GF-D8 (cell line): Measurements from ENCODE around the gene UBE2L5.

Experiments
- DNase-seq: peaks from one replicate; lab custom pipeline; 2025; lab: John Stamatoyannopoulos, UW

Gene UBE2L5

DNA sequence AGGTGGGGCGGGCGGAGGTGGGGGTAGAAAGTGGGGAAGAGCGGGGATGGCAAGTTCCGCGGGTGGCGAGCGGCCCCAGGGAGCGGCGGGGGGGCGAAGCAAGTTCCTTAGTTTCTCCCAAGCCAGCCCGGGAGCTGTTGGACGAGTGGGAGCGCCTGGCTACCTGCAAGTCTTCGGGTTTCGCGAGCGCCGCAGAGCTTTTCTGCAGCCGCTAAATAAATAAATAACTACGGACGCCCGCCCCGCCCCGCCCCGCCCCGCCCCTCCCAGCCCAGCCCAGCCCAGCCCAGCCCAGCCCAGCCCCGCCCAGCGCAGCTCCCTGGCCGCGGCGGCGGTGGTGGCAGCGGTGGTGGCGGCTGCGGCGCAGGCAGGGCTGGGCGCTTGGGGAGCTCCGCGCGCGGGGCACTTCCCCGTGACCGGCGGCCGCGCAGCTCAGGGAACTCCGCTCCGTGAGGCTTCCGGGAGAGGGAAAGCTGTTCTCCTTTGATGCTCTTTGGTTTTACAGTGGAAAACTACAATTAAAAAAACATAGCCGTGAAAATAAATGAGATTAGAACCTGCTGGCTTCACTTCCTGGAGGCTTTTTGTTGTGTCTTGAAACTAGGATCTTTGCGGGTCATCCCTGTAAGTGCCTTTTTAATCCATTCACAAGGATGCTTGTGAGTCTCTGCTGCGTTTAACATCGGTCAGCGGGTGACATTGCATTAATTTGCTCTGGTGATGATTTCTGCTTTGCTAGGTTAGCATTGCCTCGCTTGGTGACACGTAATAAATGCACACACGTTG, at the start of gene UBE2L5:
UBE2L5 (plus strand) TSS at position 440 of the 786 bp plus-strand sequence. CDS start 5,498 bp downstream, outside the sequence.
- DNase-seq = peak; percentile 49

DNA sequence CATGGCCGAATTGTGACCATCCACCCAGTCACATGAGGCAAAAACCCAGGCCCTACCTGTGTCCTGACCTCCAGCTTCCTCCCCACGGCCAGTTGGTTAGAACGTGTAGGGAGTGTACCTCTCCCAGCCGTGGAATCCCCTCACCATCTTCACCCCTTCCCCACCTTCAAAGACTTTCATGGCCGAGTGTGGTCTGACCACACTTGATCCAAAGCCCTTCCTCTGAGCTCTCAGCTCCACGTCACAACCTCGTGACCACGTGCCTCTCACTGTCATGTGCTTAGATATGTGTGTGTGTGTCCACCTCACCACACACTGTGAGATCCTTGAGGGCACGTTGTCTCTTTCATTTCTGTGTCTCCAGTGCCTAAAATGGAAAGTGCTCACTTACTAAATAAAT, 48.6 kb upstream of the UBE2L5 start:
- peak; percentile 68 for DNase-seq

DNA sequence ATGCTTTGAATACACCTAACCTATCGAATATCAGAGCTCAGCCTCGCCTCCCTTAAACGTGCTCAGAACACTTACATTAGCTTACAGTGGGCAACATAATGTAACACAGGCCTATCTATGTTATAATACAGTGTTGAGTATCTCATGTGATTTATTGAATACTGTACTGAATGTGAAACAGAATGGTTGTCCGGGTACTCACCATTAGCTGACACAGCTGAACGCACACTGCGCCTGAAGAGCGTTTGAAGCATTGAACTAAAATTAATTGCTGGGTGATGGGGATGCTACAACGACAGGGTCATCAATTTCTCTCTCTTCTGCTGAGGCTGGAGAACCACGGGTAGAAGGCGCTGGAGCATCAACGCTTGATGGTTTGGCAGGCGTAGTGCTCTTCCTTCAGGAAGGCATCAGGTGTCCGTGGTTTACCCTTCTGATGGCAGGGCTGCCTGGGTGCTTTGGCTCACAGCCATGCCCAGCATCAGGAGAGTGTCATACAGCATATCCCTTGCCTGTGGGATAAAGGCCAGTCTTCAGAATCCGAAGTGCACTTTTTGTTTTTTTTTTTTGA, 46.9 kb upstream of the UBE2L5 start:
- no peak for DNase-seq

DNA sequence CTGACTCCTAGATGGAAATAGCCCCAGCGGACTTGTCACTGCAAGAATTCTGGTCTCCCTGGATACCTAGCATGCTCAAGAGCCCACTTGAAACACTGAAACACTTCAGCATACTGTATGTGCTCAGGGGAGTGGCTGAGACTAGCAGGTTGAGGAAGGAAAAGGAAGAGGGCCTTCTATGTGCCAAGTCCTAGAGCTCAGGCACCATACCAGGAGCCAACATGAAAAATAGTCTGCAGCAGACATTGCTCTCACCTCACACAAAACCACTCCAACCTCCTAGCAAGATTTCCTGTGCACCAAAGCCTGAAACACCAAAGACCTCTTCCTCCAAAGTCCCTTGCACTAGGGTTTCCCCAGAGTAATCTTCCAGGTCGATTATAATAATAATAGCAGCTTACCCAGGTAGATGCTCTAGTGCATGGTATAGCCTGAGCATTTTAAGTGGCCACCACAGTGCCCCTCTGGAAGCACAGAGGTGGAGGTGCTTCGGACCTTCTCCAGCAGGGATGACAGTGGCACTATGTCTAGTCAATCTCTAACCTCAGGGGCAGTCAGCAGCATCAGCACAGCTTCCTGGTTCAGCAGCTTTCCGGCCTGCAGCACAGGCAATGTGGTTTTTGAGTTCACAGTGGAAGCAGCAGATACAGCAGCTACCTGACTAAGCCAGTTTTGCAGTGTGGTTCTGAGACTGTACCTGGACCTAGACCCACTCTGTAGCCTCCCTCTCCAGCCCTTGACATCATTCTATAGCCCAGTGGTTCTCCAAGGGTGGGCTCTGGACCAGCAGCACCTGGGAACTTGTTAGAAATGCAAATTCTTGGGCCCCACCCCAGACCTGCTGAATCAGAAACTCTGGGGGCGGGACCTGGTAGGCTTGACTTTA, 45.6 kb upstream of the UBE2L5 start:
- DNase-seq = peak; percentile 72

DNA sequence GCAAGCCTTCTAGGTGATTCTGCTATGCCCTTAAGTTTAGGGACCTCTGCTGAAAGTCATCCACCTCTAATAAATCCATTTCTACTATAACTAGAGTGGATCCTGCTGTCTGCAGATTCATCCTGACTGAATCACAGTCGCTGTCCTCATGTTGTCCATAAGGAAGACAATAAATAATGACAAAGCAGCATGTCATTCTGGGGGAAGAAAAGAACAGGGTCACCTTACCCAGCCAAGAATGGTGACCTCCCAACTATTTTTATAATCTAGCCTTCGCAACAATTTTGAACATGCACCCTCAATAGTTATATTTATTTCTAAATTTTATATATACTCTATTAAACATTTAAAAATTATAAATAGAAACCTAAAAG, 45.0 kb upstream of the UBE2L5 start:
- DNase-seq = no peak

DNA sequence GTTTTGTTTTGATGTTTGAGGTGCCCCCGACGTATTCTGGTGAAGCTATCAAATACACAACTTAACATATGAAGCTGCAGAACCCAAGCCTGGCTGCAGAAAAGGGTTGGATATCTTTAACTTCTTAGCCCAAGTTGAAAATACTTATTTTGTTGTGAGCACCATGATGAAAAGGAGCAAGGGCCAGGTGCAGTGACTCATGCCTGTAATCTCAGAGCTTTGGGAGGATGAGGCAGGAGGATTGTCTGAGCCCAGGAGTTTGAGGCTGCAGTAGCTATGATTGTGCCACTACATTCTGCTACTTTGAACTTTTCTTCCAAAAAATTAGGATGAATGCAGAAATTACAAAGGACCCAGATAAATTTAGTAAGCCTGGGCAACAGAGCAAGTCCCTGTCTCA, 44.1 kb upstream of the UBE2L5 start:
- no peak for DNase-seq

DNA sequence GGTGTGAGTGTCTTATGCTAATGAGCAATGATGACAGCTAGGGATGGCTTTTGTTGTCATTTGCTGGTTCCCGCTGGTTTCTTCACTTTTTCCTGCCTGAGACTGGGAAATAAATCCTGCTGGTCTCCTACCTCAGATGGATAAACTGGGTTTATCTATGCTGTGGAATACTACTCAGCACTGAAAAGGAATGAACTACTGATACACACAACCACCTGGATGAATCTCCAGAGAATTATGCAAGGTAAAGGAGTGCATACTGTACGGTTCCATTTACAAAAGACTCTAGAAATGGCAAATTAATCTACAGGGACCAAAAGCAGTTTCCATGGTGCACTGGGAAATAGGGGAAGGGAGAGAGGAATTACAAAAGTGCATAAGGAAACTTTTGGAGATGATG, 41.2 kb upstream of the UBE2L5 start:
- DNase-seq = no peak

DNA sequence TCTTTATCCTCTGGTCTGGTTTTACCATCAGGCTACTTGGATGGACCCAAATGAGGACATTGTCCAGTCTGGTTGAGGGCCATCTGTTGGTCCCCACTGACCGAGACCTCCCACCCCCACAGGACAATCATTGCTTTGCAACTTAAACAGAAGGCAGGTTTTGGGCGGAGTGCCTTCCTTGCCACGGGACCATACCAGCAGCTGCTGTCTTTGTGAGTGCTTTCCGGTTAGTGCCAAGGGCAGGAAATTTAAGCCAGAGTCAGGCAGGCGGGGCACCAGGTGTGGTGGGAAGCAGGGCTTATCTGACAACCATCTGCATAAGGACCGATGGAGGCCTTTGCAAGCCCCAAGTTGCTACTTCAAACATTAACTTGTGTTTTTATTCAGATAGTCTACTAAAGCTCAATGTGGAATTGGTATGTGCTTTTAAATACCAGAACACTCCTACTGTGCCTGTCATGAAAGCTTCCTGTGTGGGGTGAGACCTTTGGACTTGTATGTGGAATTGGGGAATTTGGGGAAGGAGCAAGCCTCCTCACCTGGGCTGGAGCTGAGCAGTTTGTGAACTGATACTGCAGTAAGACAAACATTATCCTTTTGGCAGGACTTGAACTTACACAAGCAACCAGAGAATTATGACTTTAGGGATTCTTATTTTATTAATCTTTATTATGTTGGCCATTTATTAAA, 39.3 kb upstream of the UBE2L5 start:
- DNase-seq = no peak

DNA sequence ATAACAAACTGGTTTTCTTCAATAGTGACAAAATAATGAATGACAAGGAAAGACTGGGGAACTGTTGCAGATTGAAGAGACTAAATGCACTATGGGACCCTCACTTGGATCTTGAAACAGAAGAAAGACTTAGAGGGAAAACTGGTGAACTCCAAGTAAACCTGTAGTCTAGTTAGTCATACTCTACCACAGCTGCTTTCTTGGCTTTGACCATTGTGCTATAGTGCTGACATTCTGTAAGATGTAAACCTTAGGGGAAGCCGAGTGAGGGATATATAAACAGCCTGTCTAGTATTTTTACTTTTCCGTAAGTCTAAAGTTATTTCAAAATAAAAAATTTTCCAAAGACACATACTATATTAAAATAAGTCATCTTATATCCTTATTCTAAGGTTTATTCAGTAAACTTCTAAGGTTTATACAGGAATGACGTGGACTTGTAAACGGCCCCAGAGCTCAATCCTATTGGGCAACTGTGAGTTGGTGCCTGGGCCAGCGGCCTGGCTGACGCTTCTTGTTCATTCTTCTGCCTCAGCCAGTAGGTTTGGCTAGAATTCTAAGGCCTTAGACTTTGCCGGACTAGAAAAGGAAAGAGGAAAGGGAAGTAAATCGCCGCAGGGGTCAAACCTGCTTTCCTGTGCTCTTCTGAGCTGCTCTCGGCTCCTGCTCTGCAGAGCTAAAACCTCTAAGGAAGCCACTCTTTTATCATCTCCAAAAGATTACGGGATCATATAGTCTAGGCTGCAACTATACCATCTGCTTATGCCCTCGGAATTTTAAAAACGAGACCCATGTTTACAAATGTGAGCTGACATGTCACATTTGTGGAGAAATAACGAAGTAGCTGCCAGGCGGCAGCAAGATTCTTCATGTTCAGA, 33.6 kb upstream of the UBE2L5 start:
- DNase-seq = peak; percentile 88

DNA sequence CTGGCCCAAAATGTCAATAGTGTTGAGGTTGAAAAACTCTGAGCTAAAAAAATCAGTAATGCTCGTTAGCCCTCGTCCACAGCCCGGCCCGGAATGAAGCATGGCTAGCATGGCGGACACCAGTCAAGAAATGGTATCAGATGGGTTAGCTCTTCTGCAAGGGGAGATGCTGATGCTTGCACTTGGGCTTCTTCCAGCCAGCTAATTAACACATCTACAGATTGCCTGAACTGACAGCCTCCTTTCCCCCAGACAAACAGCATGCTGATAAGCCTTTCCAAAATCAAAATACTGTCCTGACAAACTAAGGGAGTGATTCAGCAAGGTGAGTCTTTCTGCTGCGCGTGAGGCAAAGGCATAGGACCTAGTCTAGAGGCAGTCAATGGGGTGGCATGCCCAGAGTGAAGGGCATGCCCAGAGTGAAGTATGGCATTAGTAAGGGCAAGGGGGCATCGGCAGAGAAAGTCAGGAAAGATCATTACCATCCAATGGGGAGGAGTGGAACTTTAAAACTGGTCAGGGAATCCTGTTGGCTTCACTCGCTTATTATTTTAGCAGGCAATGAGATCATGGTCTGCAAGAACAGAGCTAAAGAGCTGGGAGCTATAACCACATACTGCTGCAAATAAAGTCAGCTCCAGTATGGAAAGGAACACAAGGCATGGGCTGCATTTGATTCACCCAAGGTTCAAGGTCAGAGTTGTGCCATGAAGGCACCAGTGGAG, 30.2 kb upstream of the UBE2L5 start:
- DNase-seq = no peak

DNA sequence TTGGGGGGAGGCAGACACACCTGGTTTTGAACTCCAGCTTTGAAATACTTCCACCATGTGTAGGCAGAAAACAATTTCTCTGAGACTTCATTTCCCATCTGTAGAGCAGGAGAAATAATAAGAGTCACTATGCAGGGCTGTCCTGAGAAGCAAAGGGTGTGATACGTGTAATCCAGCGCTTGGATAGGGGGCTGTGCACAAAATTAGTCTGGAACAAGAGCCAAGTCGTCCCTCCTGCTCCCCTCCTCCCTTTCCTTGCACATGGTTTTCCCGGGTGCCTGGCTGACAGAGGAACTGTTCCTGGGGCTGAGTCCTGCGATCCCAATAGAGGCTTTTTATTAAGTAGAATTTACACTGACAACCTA, 29.6 kb upstream of the UBE2L5 start:
- no peak for DNase-seq

DNA sequence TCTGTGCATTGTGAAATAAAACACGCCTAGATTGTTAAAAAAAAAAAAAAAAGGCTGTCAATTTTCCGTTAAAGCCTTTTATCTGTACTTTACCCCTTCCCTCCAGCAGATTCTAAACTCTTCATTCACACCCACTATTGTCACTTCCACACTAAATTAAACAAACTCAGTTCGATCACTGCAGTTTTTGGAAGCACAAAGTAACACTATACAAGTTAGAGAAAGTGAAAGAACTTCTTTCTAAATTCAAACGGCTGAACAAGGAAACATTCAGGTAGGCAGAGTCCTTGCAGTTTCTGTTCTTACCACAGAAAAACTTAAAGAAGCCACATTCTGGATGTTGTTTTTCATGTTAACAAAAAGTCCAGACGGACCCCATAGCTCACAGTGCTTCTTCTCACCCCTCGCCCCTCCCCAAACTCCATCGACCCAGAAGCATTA, 27.5 kb upstream of the UBE2L5 start:
- peak; percentile 40 for DNase-seq

DNA sequence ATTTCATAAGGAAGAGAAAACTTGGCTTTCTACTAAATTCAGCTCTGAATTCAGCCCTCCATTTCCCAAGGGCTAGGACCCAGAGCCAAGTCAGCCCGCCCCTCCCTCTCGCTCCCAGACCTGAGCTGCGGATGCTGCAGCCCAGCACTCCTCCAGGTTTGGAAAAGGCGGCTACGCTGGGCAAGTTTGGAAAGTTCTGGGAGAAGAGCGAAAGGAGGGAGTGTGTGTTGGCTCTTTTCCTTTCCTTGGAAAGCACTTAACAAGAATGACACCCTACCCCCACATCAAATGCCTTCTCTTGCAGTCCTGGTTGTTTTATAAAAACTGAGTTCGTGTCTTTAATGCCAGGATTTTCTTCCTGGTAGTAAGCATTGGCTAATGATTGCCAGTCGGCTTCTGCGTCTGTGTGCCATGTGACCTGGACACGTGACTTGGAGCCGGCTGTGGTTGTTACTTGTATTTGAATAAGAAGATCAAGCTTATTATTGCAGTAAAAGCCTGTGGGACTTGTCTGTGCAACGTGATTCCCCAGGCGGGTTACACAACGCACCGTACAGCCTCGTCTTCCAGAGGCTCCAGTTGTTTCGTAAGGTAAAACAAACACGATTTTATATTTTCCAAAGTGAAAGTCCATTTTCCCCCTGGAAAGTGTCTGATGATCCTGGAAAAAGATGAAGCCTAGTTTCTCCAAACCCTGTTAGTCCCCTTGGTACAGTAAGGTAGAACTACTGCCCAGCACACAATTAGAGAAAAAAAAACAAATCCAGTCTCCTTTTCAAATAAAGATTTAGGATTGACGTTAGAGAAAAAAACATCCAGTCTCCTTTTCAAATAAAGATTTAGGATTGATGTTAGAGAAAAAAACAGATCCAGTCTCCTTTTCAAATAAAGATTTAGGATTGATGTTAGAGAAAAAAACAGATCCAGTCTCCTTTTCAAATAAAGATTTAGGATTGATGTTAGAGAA, 26.8 kb upstream of the UBE2L5 start:
- DNase-seq = peak; percentile 91

DNA sequence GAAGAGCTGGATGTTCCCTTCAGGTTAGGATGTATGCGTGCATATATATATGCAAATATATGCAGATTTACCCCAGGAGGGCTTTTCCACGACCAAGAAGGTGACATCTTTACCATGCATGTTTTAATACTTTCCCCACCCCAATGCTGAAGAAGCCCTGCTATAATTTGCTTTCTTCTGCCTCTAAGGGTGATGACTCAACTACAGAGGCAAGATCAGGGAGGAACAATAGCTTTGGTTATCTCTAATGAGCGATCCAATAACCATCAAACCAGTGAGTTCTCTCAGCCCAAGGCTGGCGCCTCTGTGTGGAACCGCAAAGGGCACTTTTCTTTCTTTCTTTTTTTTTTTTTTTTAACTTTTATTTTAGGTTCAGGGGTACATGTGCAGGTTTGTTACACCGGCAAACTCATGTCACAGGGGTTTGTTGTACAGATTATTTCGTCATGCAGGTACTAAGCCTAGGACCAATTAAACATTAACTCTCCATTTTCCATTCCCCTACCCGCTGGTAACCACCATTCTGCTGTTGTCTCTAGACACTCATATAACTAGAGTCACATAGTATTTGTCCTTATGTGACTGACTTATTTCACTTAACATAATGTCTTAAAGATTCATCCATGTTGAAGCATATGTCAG, 25.7 kb upstream of the UBE2L5 start:
- no peak for DNase-seq

DNA sequence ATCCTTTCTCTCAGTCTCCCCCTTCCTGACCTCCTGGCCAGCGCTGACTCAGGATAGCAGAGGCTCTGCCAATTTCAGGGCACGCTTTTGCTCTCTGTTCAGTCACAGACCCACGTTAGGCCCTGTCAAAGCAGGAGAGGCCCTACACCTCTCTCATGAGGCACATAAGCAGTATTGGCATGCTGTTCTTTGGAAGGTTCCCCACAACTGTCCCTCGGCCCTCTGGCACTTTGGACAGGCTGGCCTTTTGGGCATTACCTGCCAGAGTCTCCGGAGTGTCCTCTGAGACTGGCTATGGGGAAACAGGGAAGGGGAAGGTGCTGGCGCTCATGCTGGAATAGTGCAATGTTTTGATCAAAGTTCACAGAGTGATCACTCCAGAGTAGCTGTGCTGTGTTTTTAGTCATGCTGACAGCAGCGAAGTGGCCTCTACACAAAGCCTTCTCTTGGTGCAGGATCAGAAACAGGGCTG, 23.7 kb upstream of the UBE2L5 start:
- no peak for DNase-seq

DNA sequence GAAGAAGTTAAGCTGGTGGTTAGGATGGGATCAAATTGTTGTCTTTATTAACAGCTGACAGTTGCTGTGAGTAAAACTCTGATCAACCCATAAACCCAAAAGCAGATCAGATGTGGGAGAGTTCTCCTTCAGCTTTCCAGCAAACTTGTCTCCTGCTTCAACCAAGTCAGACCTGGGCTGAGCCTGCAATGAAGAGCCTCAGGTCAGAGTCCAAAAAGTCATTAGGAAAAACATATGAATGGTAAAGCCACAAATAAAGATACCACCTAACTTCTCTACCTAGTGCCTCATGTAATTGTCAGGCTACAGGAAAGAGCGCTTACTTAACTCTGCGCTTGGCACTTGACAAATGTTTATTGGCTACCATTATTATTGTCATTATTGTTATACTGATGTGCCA, 21.9 kb upstream of the UBE2L5 start:
- no peak for DNase-seq

DNA sequence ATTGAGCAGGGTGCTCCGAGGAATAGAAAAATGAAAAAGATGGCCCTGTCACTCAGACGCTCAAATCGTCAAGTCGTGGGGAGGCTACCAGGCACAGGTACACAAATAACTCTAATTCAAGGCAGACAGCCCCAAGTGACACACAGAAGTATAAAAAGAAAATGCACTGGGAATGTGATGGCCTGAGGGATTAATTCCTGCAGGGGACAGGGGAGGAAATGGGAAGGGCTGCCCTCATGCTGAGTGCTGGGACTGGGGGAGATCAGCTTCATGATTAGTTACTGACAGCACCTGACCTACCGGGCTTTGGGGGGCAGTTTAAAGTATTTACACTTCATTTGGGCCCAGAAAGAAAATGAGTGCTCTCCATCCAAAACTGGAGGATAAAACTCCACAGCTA, 20.9 kb upstream of the UBE2L5 start:
- no peak for DNase-seq

DNA sequence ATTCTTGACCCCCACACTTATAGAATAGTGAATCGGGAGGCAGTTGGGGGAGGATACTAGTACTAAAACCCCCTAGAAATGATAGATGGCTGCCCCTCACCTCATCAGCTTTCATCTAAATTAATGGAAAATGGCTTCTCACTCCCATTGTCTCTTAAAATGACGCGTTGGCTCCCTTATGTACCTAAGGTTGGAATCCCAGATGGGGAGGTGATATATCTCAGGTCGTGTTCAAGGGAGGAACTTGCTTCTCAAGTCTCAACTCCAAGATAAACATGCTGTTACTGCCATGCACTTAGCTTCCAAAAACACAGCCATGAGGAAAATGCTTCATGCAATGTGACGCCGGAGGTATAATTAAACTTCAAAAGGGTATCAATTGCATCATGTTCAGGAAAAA, 18.8 kb upstream of the UBE2L5 start:
- DNase-seq = no peak

DNA sequence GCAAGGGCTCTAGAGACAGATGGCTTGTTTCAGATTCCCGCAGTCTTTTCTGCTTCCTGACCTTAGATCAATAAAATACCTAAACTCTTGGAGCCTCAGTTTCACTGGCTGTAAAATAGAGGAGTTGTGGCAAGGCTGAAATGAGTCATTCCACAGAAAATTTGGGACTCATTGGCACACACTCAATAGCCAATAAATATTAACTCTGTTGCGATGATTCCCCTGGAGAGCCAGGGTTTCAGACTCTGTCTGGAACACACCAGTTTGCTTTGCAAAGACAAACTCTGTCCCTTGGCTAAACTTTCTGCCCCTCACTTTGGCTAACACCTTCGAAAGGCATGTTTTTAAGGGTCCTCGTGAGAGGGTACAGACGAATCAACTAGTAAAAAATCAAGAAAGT, 18.1 kb upstream of the UBE2L5 start:
- no peak for DNase-seq
